Measurements from ENCODE around the gene FBXL5.

The FBXL5 gene

GRCh38 chr4:15586066-15586465, 69.1 kb downstream of the FBXL5 start:
- H3K4me2 ChIP-seq (ENCODE audit: low read length), result no peak overlapping the region
- no peaks in the 10 kb centered on the region for H3K4me1 ChIP-seq (ENCODE audit: control insufficient read depth, insufficient read depth, low read length)
- H3K9me3 ChIP-seq (replicated peaks; ENCODE audit: low read length), result no peaks in the 10 kb centered on the region
- peaks cover 5% of the 10 kb centered on the region for H3K36me3 ChIP-seq (ENCODE audit: insufficient read depth, low read length)
- no peaks in the 10 kb centered on the region for H3K27me3 ChIP-seq (ENCODE audit: control insufficient read depth, insufficient read depth, low read length)
- H3K9ac ChIP-seq (ENCODE audit: low read depth, low read length), result no peak overlapping the region
- no peak overlapping the region for H3K4me3 ChIP-seq (ENCODE audit: low read length)

DNA sequence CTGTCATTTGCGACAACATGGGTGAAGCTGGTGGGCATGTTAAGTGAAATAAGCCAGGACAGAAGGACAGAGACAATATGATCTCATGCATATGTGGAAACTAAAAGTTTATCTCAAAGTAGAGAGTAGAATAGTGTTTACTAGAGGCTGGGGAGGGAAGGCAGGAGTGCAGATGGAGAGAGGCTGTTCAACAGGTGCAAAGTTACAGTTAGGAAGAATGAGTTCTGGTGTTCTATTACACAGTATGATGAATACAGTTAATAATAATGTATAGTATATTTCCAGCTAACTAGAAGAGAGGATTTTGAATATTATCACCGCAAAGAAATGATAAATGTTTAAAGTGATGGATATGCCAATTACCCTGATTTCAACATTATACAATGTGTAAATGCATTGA, 69.8 kb downstream of the FBXL5 start:
- Histone ChIP-seq H3K9me3 (replicated peaks; ENCODE audit: low read length) (no peaks in the 10 kb centered on the region), H3K9ac (ENCODE audit: low read depth, low read length) (no peak overlapping the region), H3K4me2 (ENCODE audit: low read length) (no peak overlapping the region), H3K4me1 (ENCODE audit: control insufficient read depth, insufficient read depth, low read length) (no peaks in the 10 kb centered on the region), H3K4me3 (ENCODE audit: low read length) (no peak overlapping the region), H3K36me3 (ENCODE audit: insufficient read depth, low read length) (peaks cover 5% of the 10 kb centered on the region), H3K27me3 (ENCODE audit: control insufficient read depth, insufficient read depth, low read length) (no peaks in the 10 kb centered on the region)

DNA sequence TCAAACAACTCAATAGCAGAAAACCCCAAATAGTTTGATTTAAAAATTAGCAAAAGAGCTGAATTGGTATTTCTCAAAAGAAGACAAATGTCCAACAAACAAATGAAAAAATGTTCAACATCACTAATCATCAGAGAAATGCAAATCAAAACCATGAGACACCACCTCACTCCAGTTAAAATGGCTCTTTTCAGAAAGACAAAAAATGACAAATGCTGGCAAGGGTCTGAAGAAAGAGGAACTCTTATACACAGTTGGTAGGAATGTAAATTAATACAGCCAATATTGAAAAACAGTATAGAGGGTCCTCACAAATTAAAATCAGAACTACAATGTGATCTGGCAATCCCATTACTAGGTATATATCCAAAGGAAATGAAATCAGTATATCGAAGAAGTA, 70.4 kb downstream of the FBXL5 start:
- Histone ChIP-seq H3K4me1 (ENCODE audit: control insufficient read depth, insufficient read depth, low read length) (no peaks in the 10 kb centered on the region), H3K27me3 (ENCODE audit: control insufficient read depth, insufficient read depth, low read length) (no peaks in the 10 kb centered on the region), H3K9ac (ENCODE audit: low read depth, low read length) (no peak overlapping the region), H3K4me2 (ENCODE audit: low read length) (no peak overlapping the region), H3K36me3 (ENCODE audit: insufficient read depth, low read length) (peaks cover 5% of the 10 kb centered on the region), H3K4me3 (ENCODE audit: low read length) (no peak overlapping the region), H3K9me3 (replicated peaks; ENCODE audit: low read length) (no peaks in the 10 kb centered on the region)

DNA sequence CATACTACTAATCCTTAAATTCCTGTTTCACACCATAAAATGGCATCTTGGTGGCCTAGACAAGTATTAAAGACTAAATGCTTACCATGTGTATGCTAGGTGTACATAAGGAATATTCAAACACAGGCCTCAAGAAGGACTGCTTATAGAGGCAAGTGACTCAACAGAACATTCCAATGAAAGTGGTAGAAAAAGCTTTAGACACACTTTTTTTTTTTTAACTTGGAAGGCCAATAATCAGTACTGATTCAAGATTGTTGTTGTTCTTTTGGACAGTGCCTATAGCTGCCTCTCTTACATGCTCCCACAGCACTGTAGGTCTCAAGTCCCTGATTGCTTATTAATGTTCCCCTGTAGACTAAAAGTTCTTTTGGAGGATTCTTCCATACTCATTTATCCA, 77.6 kb downstream of the FBXL5 start:
- H3K27me3 ChIP-seq (ENCODE audit: control insufficient read depth, insufficient read depth, low read length), result no peaks in the 10 kb centered on the region
- H3K4me2 ChIP-seq (ENCODE audit: low read length), result no peak overlapping the region
- no peaks in the 10 kb centered on the region for H3K9me3 ChIP-seq (replicated peaks; ENCODE audit: low read length)
- no peaks in the 10 kb centered on the region for H3K4me1 ChIP-seq (ENCODE audit: control insufficient read depth, insufficient read depth, low read length)
- no peak overlapping the region for H3K4me3 ChIP-seq (ENCODE audit: low read length)
- H3K36me3 ChIP-seq (ENCODE audit: insufficient read depth, low read length), result peaks cover 5% of the 10 kb centered on the region
- H3K9ac ChIP-seq (ENCODE audit: low read depth, low read length), result no peak overlapping the region

DNA sequence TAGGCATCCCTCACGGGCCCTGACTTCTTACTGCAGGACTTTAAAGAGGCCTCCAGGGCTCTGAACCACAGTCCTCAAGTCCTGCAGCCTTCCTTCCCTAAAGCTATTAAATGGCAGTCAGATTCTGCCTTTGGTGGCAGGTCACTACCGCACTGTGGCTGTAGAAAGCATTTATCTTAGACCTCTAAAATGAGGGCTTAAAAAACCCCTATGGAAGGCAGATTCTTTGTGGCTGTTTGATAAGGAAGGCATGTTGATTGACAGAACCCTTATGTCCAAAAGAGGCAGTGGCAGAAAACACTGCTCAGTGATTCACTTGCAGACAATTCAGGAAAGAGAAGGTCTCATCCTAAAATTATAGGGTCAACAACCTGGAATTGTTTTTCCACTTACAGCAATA, 79.2 kb downstream of the FBXL5 start:
- no peaks in the 10 kb centered on the region for H3K36me3 ChIP-seq (ENCODE audit: insufficient read depth, low read length)
- no peak overlapping the region for H3K4me3 ChIP-seq (ENCODE audit: low read length)
- no peaks in the 10 kb centered on the region for H3K9me3 ChIP-seq (replicated peaks; ENCODE audit: low read length)
- no peak overlapping the region for H3K9ac ChIP-seq (ENCODE audit: low read depth, low read length)
- no peak overlapping the region for H3K4me2 ChIP-seq (ENCODE audit: low read length)
- H3K4me1 ChIP-seq (ENCODE audit: control insufficient read depth, insufficient read depth, low read length), result no peaks in the 10 kb centered on the region
- no peaks in the 10 kb centered on the region for H3K27me3 ChIP-seq (ENCODE audit: control insufficient read depth, insufficient read depth, low read length)

DNA sequence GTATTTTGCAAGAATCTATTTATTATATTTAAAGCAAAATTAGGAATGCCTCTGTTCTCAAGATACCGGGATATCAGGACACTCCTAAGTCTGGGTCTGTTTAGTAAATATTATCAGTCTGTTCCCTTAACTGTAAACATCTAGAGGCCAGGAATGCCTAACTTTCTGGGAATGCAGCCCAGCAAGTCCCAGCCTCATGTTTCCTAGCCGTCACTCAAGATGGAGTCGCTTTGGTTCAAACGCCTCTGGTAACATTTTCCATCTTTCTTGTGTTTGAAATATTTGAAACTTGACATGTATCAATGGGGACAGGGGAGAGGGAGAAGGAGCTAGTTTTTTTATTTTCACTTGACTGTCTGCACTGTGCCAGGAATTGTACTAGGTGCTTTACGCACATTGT, 85.4 kb downstream of the FBXL5 start:
- Histone ChIP-seq H3K9ac (ENCODE audit: low read depth, low read length) (no peak overlapping the region), H3K4me3 (ENCODE audit: low read length) (no peak overlapping the region)

GRCh38 chr4:15568821-15569220, 86.3 kb downstream of the FBXL5 start:
- no peak overlapping the region for H3K4me2 ChIP-seq (ENCODE audit: low read length)
- H3K9me3 ChIP-seq (replicated peaks; ENCODE audit: low read length), result no peaks in the 10 kb centered on the region
- H3K4me3 ChIP-seq (ENCODE audit: low read length), result no peak overlapping the region
- H3K36me3 ChIP-seq (ENCODE audit: insufficient read depth, low read length), result peaks cover 21% of the 10 kb centered on the region
- H3K27me3 ChIP-seq (ENCODE audit: control insufficient read depth, insufficient read depth, low read length), result no peaks in the 10 kb centered on the region
- no peaks in the 10 kb centered on the region for H3K4me1 ChIP-seq (ENCODE audit: control insufficient read depth, insufficient read depth, low read length)
- H3K9ac ChIP-seq (ENCODE audit: low read depth, low read length), result no peak overlapping the region

More for the DNA sequence above, 85.4 kb downstream of the FBXL5 start:
- H3K4me2 ChIP-seq (ENCODE audit: low read length), result no peak overlapping the region
- no peaks in the 10 kb centered on the region for H3K9me3 ChIP-seq (replicated peaks; ENCODE audit: low read length)
- peaks cover 14% of the 10 kb centered on the region for H3K36me3 ChIP-seq (ENCODE audit: insufficient read depth, low read length)
- H3K4me1 ChIP-seq (ENCODE audit: control insufficient read depth, insufficient read depth, low read length), result no peaks in the 10 kb centered on the region
- H3K27me3 ChIP-seq (ENCODE audit: control insufficient read depth, insufficient read depth, low read length), result no peaks in the 10 kb centered on the region

DNA sequence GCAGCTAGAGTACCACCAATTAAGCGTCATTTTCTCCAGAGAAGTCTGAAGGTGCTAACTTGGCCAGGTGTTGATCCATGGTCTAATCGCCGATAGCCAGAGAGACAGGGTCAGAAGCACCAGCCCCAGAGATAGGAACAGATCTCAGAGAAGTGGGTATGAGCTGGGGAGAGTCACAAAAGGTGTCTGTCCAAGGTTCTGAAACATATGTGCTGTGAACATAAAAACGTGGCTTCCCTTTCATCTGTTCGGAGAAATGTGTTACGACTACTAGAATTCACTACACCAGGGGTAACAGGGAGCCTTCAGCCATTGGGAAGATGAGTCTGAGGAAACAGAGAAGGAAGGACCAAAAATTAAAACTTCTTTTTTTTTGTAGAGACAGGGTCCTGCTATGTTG, 91.3 kb downstream of the FBXL5 start:
- H3K4me3 ChIP-seq (ENCODE audit: low read length), result no peak overlapping the region
- H3K9ac ChIP-seq (ENCODE audit: low read depth, low read length), result no peak overlapping the region
- no peaks in the 10 kb centered on the region for H3K27me3 ChIP-seq (ENCODE audit: control insufficient read depth, insufficient read depth, low read length)
- H3K4me2 ChIP-seq (ENCODE audit: low read length), result no peak overlapping the region
- H3K36me3 ChIP-seq (ENCODE audit: insufficient read depth, low read length), result peaks cover 38% of the 10 kb centered on the region
- H3K4me1 ChIP-seq (ENCODE audit: control insufficient read depth, insufficient read depth, low read length), result no peaks in the 10 kb centered on the region
- H3K9me3 ChIP-seq (replicated peaks; ENCODE audit: low read length), result no peaks in the 10 kb centered on the region

DNA sequence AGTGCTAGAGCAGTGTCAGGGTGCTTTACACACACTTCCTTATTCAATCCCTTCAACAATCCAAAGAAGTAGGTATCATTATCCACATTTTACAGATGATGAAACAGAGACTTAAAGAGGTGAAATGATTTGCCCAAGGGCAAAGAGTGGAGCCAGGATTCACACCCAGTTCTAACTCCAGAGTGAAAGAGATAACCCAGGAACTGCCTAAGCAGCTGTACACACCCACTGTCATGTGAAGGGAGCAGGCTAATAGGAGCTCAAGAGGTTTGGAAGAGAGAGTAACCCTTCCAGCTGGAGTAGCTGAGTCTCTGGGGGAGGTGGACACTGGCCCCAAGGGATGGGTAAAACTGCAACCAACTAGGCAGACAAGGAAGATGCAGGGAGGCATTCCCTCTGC, 92.5 kb downstream of the FBXL5 start:
- Histone ChIP-seq H3K27me3 (ENCODE audit: control insufficient read depth, insufficient read depth, low read length) (no peaks in the 10 kb centered on the region), H3K4me2 (ENCODE audit: low read length) (no peak overlapping the region), H3K9ac (ENCODE audit: low read depth, low read length) (no peak overlapping the region), H3K36me3 (ENCODE audit: insufficient read depth, low read length) (peaks cover 46% of the 10 kb centered on the region), H3K4me1 (ENCODE audit: control insufficient read depth, insufficient read depth, low read length) (no peaks in the 10 kb centered on the region), H3K9me3 (replicated peaks; ENCODE audit: low read length) (no peaks in the 10 kb centered on the region), H3K4me3 (ENCODE audit: low read length) (no peak overlapping the region)

DNA sequence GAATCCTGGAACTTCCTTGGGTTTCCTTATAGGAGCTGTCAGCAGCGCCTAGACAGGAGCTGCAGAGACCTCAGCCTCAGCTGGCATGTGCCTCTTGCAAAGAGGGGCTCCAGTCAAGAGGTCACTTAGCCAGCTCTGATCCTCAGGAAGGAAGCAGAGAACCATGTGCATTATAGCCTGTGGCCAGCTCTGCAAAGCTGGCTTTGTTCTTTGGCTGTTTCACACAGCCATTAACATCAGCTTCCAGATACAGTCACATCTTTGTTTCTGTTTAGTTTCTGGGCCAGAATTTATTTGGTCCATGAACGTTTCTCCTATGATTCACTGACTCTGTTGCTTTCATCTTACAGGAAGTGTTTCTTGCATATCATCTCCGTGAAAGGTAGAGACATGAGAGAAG, 93.0 kb downstream of the FBXL5 start:
- no peaks in the 10 kb centered on the region for H3K27me3 ChIP-seq (ENCODE audit: control insufficient read depth, insufficient read depth, low read length)
- H3K4me3 ChIP-seq (ENCODE audit: low read length), result no peak overlapping the region
- no peaks in the 10 kb centered on the region for H3K9me3 ChIP-seq (replicated peaks; ENCODE audit: low read length)
- H3K36me3 ChIP-seq (ENCODE audit: insufficient read depth, low read length), result peaks cover 44% of the 10 kb centered on the region
- H3K4me2 ChIP-seq (ENCODE audit: low read length), result no peak overlapping the region
- H3K4me1 ChIP-seq (ENCODE audit: control insufficient read depth, insufficient read depth, low read length), result no peaks in the 10 kb centered on the region
- H3K9ac ChIP-seq (ENCODE audit: low read depth, low read length), result no peak overlapping the region

- no peaks in the 10 kb centered on the region for H3K4me1 ChIP-seq (ENCODE audit: control insufficient read depth, insufficient read depth, low read length)
- H3K9me3 ChIP-seq (replicated peaks; ENCODE audit: low read length), result no peaks in the 10 kb centered on the region
- no peaks in the 10 kb centered on the region for H3K27me3 ChIP-seq (ENCODE audit: control insufficient read depth, insufficient read depth, low read length)
- no peak overlapping the region for H3K4me3 ChIP-seq (ENCODE audit: low read length)
- H3K9ac ChIP-seq (ENCODE audit: low read depth, low read length), result no peak overlapping the region
- H3K36me3 ChIP-seq (ENCODE audit: insufficient read depth, low read length), result peaks cover 46% of the 10 kb centered on the region
- no peak overlapping the region for H3K4me2 ChIP-seq (ENCODE audit: low read length)
Observed at GRCh38 chr4:15558561-15558960, 96.6 kb downstream of the FBXL5 start.

- no peaks in the 10 kb centered on the region for H3K27me3 ChIP-seq (ENCODE audit: control insufficient read depth, insufficient read depth, low read length)
- no peaks in the 10 kb centered on the region for H3K4me1 ChIP-seq (ENCODE audit: control insufficient read depth, insufficient read depth, low read length)
- no peak overlapping the region for H3K4me2 ChIP-seq (ENCODE audit: low read length)
- H3K9ac ChIP-seq (ENCODE audit: low read depth, low read length), result no peak overlapping the region
- peaks cover 44% of the 10 kb centered on the region for H3K36me3 ChIP-seq (ENCODE audit: insufficient read depth, low read length)
- H3K4me3 ChIP-seq (ENCODE audit: low read length), result no peak overlapping the region
- H3K9me3 ChIP-seq (replicated peaks; ENCODE audit: low read length), result no peaks in the 10 kb centered on the region
Observed at GRCh38 chr4:15557786-15558550, 97.2 kb downstream of the FBXL5 start.
